ENCODE results near the gene AUTS2. TPM values are rescaled to one million over a fixed set of nuclear protein-coding genes. Genes with fewer than 3 reads are reported as not detected.

Gene AUTS2
- total and polyA plus RNA-seq, 10 of the 15 experiments (the other 5 are each of a cell fraction or from before 2014, with no cell fraction given): 6.4 to 55.6 (median 21.6) TPM

DNA sequence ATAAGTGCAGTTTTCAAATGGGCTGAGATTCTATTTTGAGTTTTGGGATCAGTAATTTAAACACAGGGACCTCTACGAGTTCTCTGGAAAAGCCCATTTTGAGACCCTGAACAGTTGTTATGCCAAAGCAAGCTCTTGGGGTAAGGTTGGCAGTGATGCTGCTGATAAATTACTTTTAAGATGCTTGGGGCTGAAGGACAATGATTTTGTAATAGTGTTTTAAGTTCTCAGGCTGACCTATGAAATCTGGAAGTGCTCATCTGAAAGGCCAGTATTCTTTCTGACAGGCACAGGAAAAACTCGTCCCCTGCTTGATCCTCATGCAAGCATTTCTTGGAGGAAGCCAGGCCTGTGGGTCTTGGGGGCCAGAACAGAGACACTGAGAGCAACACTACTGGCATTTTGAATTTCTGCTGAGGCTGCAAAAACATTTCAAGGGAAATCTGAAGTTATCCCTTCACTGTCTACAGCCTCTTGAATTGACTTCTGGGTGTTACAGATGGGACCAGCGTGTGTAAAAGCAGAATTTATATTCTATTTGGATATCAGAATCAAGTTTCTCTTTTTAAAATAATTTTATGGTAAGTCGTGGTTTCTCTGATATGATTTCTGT, 79.7 kb downstream of the AUTS2 start:
- in situ Hi-C loops (cut with MboI) (no loop called here), intact Hi-C loops (cut with micrococcal nuclease; ENCODE audit: unreplicated experiment) (loop anchor here (5.0 to 10.0 kb wide), 5 partner anchors 59 to 1017 kb away; no protein-coding TSS in a partner anchor)
- Histone ChIP-seq H3K27ac (ENCODE audit: control insufficient read depth, insufficient read depth) (peak overlapping the region; percentile 77; the same call in 1 of the 2 replicates), H4K20me1 (ENCODE audit: control insufficient read depth, insufficient read depth) (no peaks in the 10 kb centered on the region), H3K4me3 (no peak overlapping the region), H2AFZ (ENCODE audit: control insufficient read depth, low read depth, low read length) (no peak overlapping the region), H3K9ac (ENCODE audit: control insufficient read depth, insufficient read depth, low read length) (0 out of 2 replicates have a peak overlapping the region, but pooled peaks have one; percentile 9), H3K36me3 (ENCODE audit: control insufficient read depth in 2 of 2, insufficient read depth in 2 of 2, low read length in 1 of 2) (no peaks in the 10 kb centered on the region; a peak in 1 of 4 replicates), H3K4me1 (ENCODE audit: control insufficient read depth, insufficient read depth, low read length) (peaks cover 43% of the 10 kb centered on the region), H3K4me2 (ENCODE audit: control insufficient read depth, insufficient read depth) (peak overlapping the region; percentile 19), H3K9me3 (replicated peaks; ENCODE audit: control insufficient read depth, insufficient read depth, low read length) (no peaks in the 10 kb centered on the region), H3K27me3 (replicated peaks in 1 of 2; ENCODE audit: control insufficient read depth in 2 of 2, insufficient read depth in 2 of 2, low read length in 1 of 2) (no peaks in the 10 kb centered on the region), H3K79me2 (ENCODE audit: control insufficient read depth, insufficient read depth, low read length) (peaks cover 15% of the 10 kb centered on the region)
- FAIRE-seq: no peak
- 53% methylated on average over 4 of the region's 4 CpGs for WGBS (ENCODE audit: insufficient coverage, insufficient replicate concordance, low lambda C conversion rate, missing lambda C conversion rate)
- ChIA-PET POLR2A (interaction anchor here (0.8 to 1.9 kb wide), 4 partner anchors 15 to 77 kb away, joined by 3 to 12 read pairs (median 6); no protein-coding TSS in a partner anchor), CTCF (interaction anchor here (1.0 to 3.4 kb wide), 11 partner anchors 9 to 122 kb away, joined by 3 to 16 read pairs (median 8); no protein-coding TSS in a partner anchor), RAD21 (ENCODE audit: unreplicated experiment) (interaction anchor here (1.4 to 3.3 kb wide), 8 partner anchors 8 to 75 kb away, joined by 4 to 39 read pairs (median 8); no protein-coding TSS in a partner anchor), SMC1A (ENCODE audit: uncharacterized antibody, unreplicated experiment) (interaction anchor here (0.8 to 9.9 kb wide), 17 partner anchors 10 to 141 kb away, joined by 3 to 89 read pairs (median 6); no protein-coding TSS in a partner anchor)
- BruUV-seq (replicated peaks): no TSS peak
- no peak for ATAC-seq
- DNase-seq (ENCODE audit: low read depth, low spot score): no peak
- TF ChIP-seq MXI1 (IDR thresholded peaks at IDR 0.05; ENCODE audit: low read depth, low read length): no peak
- TF ChIP-seq CREM (IDR thresholded peaks at IDR 0.05; ENCODE audit: low read depth): no peak
- no peak for TF ChIP-seq CREB1 (IDR thresholded peaks at IDR 0.05; ENCODE audit: low read depth)
- no peak for TF ChIP-seq MLLT1 (IDR thresholded peaks at IDR 0.05)
- TF ChIP-seq BRCA1 (IDR thresholded peaks at IDR 0.05; ENCODE audit: low read depth, low read length): no peak
- no peak for TF ChIP-seq POLR2AphosphoS2 (IDR thresholded peaks at IDR 0.05; ENCODE audit: low read depth, low read length)
- TF ChIP-seq SREBF1 (IDR thresholded peaks at IDR 0.05; ENCODE audit: low read length): no peak
- TF ChIP-seq RCOR1 (conservative IDR thresholded peaks at IDR 0.05; ENCODE audit: low read depth, low read length): no peak
- no peak for TF ChIP-seq NFYB (IDR thresholded peaks at IDR 0.05; ENCODE audit: insufficient read depth, low read depth, low read length)
- no peak for TF ChIP-seq ZBED1 (IDR thresholded peaks at IDR 0.05; ENCODE audit: borderline replicate concordance)
- TF ChIP-seq CHD4 (IDR thresholded peaks at IDR 0.05): no peak
- TF ChIP-seq ZNF622 (IDR thresholded peaks at IDR 0.05): no peak
- TF ChIP-seq NBN (IDR thresholded peaks at IDR 0.05): no peak
- TF ChIP-seq JUNB (IDR thresholded peaks at IDR 0.05): no peak
- TF ChIP-seq EGR1 (IDR thresholded peaks at IDR 0.05; ENCODE audit: borderline replicate concordance in 1 of 2, low read depth in 2 of 2, low read length in 2 of 2): no peak
- TF ChIP-seq, protein P1, sequence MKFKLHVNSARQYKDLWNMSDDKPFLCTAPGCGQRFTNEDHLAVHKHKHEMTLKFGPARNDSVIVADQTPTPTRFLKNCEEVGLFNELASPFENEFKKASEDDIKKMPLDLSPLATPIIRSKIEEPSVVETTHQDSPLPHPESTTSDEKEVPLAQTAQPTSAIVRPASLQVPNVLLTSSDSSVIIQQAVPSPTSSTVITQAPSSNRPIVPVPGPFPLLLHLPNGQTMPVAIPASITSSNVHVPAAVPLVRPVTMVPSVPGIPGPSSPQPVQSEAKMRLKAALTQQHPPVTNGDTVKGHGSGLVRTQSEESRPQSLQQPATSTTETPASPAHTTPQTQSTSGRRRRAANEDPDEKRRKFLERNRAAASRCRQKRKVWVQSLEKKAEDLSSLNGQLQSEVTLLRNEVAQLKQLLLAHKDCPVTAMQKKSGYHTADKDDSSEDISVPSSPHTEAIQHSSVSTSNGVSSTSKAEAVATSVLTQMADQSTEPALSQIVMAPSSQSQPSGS (IDR thresholded peaks at IDR 0.05; ENCODE audit: low read length): no peak
- TF ChIP-seq MEF2A (IDR thresholded peaks at IDR 0.05; ENCODE audit: insufficient read depth, low read depth, low read length): no peak
- no peak for TF ChIP-seq RUNX3 (IDR thresholded peaks at IDR 0.05; ENCODE audit: low read length)

Measured in GM12878 (cell line).